HG02763 (cell line): Measurements from ENCODE around the gene ABTB2.
"Not testable (repeated sequence)": the region's sequence is repeated elsewhere in the genome, so short reads cannot be mapped to it uniquely, and the experiment has no call there.

ENCODE experiments used
- ATAC-seq: cut with Tn5 transposase; IDR thresholded peaks from one replicate; pipeline ENCODE4 v1.9.1; 2021; ENCODE audit warnings: mild to moderate bottlenecking, moderate library complexity; ENCODE audit not compliant: unreplicated experiment

Gene ABTB2

GRCh38 chr11:34267013-34267412, 90.8 kb downstream of the ABTB2 start:
- ATAC-seq = no peak

GRCh38 chr11:34266090-34266912, 91.5 kb downstream of the ABTB2 start:
- no peak for ATAC-seq

- ATAC-seq = no peak
Observed at GRCh38 chr11:34264303-34265110, 93.3 kb downstream of the ABTB2 start.

GRCh38 chr11:34263441-34264091, 94.2 kb downstream of the ABTB2 start:
- no peak for ATAC-seq

- no peak for ATAC-seq
Observed at GRCh38 chr11:34262531-34263081, 95.2 kb downstream of the ABTB2 start.

- no peak for ATAC-seq
Observed at GRCh38 chr11:34261820-34262219, 96.0 kb downstream of the ABTB2 start.

- no peak for ATAC-seq
Observed at GRCh38 chr11:34261095-34261494, 96.7 kb downstream of the ABTB2 start.

GRCh38 chr11:34260072-34260575, 97.7 kb downstream of the ABTB2 start:
- no peak for ATAC-seq

GRCh38 chr11:34259087-34259486, 98.7 kb downstream of the ABTB2 start:
- ATAC-seq = no peak

GRCh38 chr11:34256626-34257025, 101.2 kb downstream of the ABTB2 start:
- ATAC-seq = no peak

- no peak for ATAC-seq
Observed at GRCh38 chr11:34256150-34256549, 101.7 kb downstream of the ABTB2 start.

- no peak for ATAC-seq
Observed at GRCh38 chr11:34255101-34255500, 102.7 kb downstream of the ABTB2 start.

- no peak for ATAC-seq
Observed at GRCh38 chr11:34254011-34254410, 103.8 kb downstream of the ABTB2 start.

GRCh38 chr11:34252651-34253050, 105.2 kb downstream of the ABTB2 start:
- no peak for ATAC-seq

GRCh38 chr11:34252015-34252414, 105.8 kb downstream of the ABTB2 start:
- ATAC-seq = no peak

- no peak for ATAC-seq
Observed at GRCh38 chr11:34251589-34251980, 106.2 kb downstream of the ABTB2 start.

GRCh38 chr11:34250732-34251588, 106.8 kb downstream of the ABTB2 start:
- ATAC-seq = peak; percentile 71

GRCh38 chr11:34250211-34250610, 107.6 kb downstream of the ABTB2 start:
- no peak for ATAC-seq

GRCh38 chr11:34249439-34249838, 108.4 kb downstream of the ABTB2 start:
- no peak for ATAC-seq

- ATAC-seq = not testable (repeated sequence)
Observed at GRCh38 chr11:34246511-34246910, 111.3 kb downstream of the ABTB2 start.
